Skeletal muscle tissue (tissue), 4 donors: ENCODE data around the gene ABCC2. TPM values are rescaled to one million over a fixed set of nuclear protein-coding genes. Genes with fewer than 3 reads are reported as not detected.

Experiments used
- H3K27ac ChIP-seq: one replicate; pipeline ENCODE4 v1.7.0; 2013; ENCODE audit warnings: mild to moderate bottlenecking, low read depth, low read length, inconsistent platforms
- H3K27me3 ChIP-seq, 3 donors: one replicate each; pipeline ENCODE4 v1.7.0; 2013; ENCODE audit warnings: low read length in 3 of 3; ENCODE audit not compliant: control insufficient read depth in 3 of 3, insufficient read depth in 3 of 3
- H3K36me3 ChIP-seq, 3 donors: one replicate each; pipeline ENCODE4 v1.7.0; 2013; ENCODE audit warnings: low read length in 3 of 3; ENCODE audit not compliant: control insufficient read depth in 3 of 3, insufficient read depth in 3 of 3
- H3K4me1 ChIP-seq, 3 donors: one replicate each; pipeline ENCODE4 v1.7.0; 2013; ENCODE audit warnings: low read length in 3 of 3, mild to moderate bottlenecking in 3 of 3; ENCODE audit not compliant: control insufficient read depth in 3 of 3, insufficient read depth in 3 of 3
- H3K4me3 ChIP-seq, 3 donors: one replicate each; pipeline ENCODE4 v1.7.0; 2013; ENCODE audit warnings: low read length in 3 of 3
- H3K9ac ChIP-seq, 3 donors: one replicate each; pipeline ENCODE4 v1.7.0; 2013; ENCODE audit warnings: low read length in 3 of 3, mild to moderate bottlenecking in 3 of 3, moderate library complexity in 2 of 3, low read depth in 1 of 3
- H3K9me3 ChIP-seq, 3 donors: one replicate each; pipeline ENCODE4 v1.7.0; 2013; ENCODE audit warnings: low read length in 3 of 3; ENCODE audit not compliant: control insufficient read depth in 3 of 3
- total RNA-seq: library from RNA; depleted of rRNA; stranded (reverse); fragments of >200 nt; gene quantifications from one replicate; pipeline ENCODE4 v1.2.3, GENCODE V29; 2014
- donor health status: Osteomylitis.

ABCC2 gene
- total RNA-seq, 1 donor from 2014 or later = 1.6 TPM

DNA sequence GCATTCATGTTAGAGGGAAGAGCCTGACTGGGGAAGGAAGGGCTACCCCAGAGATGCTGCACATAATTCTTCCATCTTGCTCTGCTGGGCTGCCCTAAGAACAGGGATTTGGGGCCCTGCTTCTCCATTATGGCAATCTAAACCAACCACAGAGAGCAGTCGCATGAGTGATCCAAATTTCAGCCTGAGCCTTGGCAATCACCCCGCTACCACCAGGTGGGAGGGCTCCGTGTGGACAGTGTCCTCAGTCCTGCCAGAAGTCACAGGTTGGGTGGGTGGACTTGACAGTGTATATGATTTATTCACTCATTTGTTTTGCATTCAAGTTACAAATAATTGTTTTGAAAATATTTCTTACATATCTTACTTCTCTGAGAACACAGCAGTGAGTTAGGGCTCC is 22.0 kb downstream of the ABCC2 start:
- H3K9me3 ChIP-seq = no peaks in the 10 kb centered on the region
- no peak overlapping the region for H3K27ac ChIP-seq
- no peaks in the 10 kb centered on the region for H3K27me3 ChIP-seq
- no peak overlapping the region for H3K4me3 ChIP-seq
- no peak overlapping the region for H3K9ac ChIP-seq
- no peaks in the 10 kb centered on the region for H3K4me1 ChIP-seq
- peaks cover 0 to 42% (median 7%) of the 10 kb centered on the region in 3 donors for H3K36me3 ChIP-seq

DNA sequence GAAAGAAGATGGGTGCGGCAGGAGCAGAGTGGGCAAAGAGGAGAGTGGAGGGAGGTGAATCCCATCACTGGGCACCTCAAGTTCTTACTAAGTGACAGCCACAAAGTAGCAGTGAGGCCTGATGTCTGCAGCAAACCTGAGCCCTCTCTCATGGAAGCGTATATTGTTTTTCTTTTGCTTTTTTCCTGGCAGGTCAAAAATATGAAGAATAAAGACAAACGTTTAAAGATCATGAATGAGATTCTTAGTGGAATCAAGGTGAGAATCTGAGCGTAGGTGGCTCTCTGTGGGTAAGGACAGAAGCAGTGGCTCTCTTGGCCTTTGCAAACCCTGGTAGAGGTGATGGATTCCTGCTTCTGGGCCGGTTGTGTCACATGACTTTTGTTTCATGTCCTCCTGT is 22.8 kb downstream of the ABCC2 start:
- H3K9me3 ChIP-seq = no peaks in the 10 kb centered on the region
- H3K36me3 ChIP-seq = peaks cover 0 to 35% (median 7%) of the 10 kb centered on the region in 3 donors
- no peak overlapping the region for H3K4me3 ChIP-seq
- no peaks in the 10 kb centered on the region for H3K27me3 ChIP-seq
- no peaks in the 10 kb centered on the region for H3K4me1 ChIP-seq
- no peak overlapping the region for H3K27ac ChIP-seq
- H3K9ac ChIP-seq = no peak overlapping the region

DNA sequence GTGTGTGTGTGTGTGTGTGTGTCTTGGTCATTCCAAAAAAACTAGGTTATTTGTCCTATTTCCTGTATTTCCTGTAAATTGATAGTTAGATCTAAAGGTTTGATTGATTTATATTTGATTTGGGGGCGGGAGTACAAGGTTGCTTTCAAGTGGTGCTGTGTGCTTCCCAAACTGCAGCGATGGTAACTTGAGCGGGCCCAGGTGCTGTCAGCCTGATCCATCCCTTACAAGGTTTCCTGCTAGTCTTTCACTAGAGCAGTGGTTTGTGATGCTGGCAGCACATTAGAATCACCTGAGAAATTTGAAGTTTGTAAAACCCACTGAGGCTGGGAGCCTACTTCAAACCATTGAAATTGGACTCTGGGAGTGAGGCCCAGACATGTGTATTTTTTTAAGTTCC is 23.7 kb downstream of the ABCC2 start:
- Histone ChIP-seq H3K27me3 (no peaks in the 10 kb centered on the region), H3K27ac (no peak overlapping the region), H3K9me3 (no peaks in the 10 kb centered on the region), H3K4me3 (no peak overlapping the region), H3K4me1 (no peaks in the 10 kb centered on the region), H3K9ac (no peak overlapping the region), H3K36me3 (peaks cover 0 to 29% (median 7%) of the 10 kb centered on the region in 3 donors)

DNA sequence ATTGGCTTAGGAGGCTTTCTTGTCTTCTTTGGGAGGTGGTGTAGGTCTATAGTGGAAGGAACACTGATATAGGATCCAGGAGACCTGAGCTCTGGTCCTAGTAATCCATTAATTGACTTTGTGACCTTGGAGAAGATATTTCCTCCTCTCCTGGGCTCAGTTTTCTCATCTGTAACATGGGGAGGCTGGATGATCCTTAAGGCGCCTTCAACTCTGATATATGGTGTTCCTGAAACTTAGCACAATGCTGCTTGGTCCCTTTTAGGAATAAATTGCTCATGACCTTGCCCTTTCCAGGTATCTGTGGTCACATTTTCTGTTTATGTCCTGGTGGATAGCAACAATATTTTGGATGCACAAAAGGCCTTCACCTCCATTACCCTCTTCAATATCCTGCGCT is 25.3 kb downstream of the ABCC2 start:
- no peak overlapping the region for H3K4me3 ChIP-seq
- H3K9ac ChIP-seq = no peak overlapping the region
- H3K4me1 ChIP-seq = peaks cover 0 to 6% (median 0%) of the 10 kb centered on the region in 3 donors
- H3K36me3 ChIP-seq = peaks cover 0 to 25% (median 5%) of the 10 kb centered on the region in 3 donors
- H3K27me3 ChIP-seq = no peaks in the 10 kb centered on the region
- no peaks in the 10 kb centered on the region for H3K9me3 ChIP-seq
- no peak overlapping the region for H3K27ac ChIP-seq

DNA sequence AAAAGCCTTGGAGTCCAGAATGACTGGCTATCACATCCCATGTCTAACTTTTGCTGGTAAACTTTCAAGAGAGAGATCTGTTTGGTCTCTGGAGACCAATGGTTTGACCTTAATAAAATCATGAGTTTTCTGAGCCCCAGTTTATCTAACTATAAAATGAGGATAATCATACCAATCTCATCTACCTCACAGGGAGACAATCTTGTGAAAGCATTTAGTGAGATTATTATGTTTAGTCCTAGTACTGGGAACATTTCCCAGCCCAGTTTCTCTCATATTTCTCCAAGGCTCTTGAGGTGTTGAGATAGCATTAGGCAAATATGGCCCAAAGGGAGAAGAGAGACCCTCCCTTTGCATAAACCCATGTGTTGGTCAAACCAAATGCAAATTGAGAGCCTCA is 25.8 kb downstream of the ABCC2 start:
- H3K9me3 ChIP-seq = no peaks in the 10 kb centered on the region
- peaks cover 0 to 23% (median 5%) of the 10 kb centered on the region in 3 donors for H3K36me3 ChIP-seq
- peaks cover 0 to 6% (median 0%) of the 10 kb centered on the region in 3 donors for H3K4me1 ChIP-seq
- no peak overlapping the region for H3K27ac ChIP-seq
- no peak overlapping the region for H3K4me3 ChIP-seq
- H3K9ac ChIP-seq = no peak overlapping the region
- no peaks in the 10 kb centered on the region for H3K27me3 ChIP-seq

DNA sequence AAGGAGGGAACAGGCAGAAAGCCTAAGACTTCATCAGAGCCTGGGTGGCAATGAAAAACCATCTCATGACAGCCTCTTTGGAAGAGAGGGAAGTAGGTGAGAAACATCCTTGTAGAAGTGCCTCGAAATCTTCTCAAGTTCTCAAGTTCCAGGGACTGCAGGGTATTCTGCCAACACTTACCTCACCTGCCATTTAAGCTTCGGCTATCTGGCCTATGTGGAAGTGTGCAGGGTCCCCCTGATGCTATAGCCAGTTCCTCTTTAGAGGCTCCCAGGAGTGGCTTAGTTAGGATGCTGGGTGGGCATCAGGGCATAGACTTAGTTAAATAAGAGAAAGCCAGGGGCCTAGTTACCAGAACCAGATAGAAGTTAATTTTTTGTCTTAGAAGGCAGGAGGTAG is 27.0 kb downstream of the ABCC2 start:
- Histone ChIP-seq H3K27ac (no peak overlapping the region), H3K9me3 (no peaks in the 10 kb centered on the region), H3K27me3 (no peaks in the 10 kb centered on the region), H3K4me1 (peaks cover 0 to 6% (median 0%) of the 10 kb centered on the region in 3 donors), H3K9ac (no peak overlapping the region), H3K4me3 (no peak overlapping the region), H3K36me3 (peaks cover 0 to 16% (median 0%) of the 10 kb centered on the region in 3 donors)

DNA sequence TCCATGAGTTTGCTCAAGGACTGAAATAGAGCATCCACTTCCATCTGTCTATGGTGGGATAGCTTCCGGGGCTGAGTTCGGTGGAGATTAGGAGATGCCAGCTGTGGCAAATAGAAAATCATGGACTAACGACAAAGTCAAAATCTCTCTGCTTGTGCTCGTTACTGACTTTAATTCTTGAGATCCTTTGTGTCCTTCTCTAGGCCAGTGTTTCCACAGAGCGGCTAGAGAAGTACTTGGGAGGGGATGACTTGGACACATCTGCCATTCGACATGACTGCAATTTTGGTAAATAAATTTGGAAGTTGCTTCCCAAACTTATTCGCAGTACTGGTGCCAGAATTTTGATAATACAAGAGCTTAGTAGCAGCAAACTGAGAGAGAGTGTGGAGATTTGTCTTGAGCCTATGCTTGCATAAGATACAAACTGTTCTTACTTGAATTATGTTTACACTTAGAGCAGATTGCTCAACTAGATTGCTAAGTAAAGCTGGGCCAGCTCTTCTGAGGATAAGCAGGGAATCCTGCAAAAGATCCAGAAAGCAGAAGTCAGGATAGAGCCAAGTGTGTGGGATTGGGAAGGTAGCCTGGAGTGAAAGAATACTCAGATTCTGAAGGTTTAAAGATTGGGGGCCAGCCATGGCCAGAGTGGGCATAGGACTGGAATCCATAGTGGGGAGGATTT is 27.6 kb downstream of the ABCC2 start:
- H3K4me3 ChIP-seq = no peak overlapping the region
- no peak overlapping the region for H3K27ac ChIP-seq
- H3K27me3 ChIP-seq = no peaks in the 10 kb centered on the region
- H3K36me3 ChIP-seq = peaks cover 0 to 16% (median 0%) of the 10 kb centered on the region in 3 donors
- no peak overlapping the region for H3K9ac ChIP-seq
- no peaks in the 10 kb centered on the region for H3K9me3 ChIP-seq
- peaks cover 0 to 6% (median 0%) of the 10 kb centered on the region in 3 donors for H3K4me1 ChIP-seq

DNA sequence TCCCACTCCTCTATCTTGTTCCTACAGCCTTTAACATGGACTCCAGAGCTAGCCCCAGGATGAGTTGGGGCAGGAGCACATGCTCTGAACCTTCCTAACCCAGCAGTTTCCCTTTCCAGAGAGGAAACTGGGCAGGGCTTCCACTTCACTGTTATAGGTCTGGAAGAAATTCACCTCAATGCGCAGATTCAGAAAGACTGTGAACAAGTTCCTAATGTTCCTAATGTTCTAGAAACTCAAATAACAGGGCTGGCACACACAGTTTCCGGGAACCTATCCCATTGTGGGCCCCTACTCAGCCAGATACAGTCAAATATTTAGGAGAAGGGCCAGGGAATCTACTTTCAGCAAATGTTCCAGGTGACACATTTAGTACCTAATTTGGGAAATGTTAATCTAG is 29.7 kb downstream of the ABCC2 start:
- Histone ChIP-seq H3K27me3 (no peaks in the 10 kb centered on the region), H3K4me3 (no peak overlapping the region), H3K9ac (no peak overlapping the region), H3K27ac (no peak overlapping the region), H3K36me3 (peaks cover 0 to 16% (median 0%) of the 10 kb centered on the region in 3 donors), H3K4me1 (peaks cover 0 to 6% (median 0%) of the 10 kb centered on the region in 3 donors), H3K9me3 (no peaks in the 10 kb centered on the region)

DNA sequence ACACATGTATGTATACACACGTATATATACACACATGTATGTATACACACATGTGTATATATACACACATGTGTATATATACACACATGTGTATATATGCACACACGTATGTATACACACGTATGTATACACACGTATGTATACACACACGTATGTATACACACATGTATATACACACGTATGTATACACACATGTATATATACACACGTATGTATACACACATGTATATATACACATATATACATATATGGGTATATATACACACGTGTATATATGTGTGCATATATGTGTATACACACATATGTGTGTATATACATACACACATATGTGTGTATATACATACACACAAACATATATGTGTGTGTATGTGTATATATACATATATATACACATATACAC is 31.7 kb downstream of the ABCC2 start:
- no peak overlapping the region for H3K9ac ChIP-seq
- no peak overlapping the region for H3K27ac ChIP-seq
- H3K36me3 ChIP-seq = peaks cover 0 to 4% (median 1%) of the 10 kb centered on the region in 3 donors
- peaks cover 0 to 6% (median 0%) of the 10 kb centered on the region in 3 donors for H3K4me1 ChIP-seq
- H3K4me3 ChIP-seq = no peak overlapping the region
- no peaks in the 10 kb centered on the region for H3K9me3 ChIP-seq
- H3K27me3 ChIP-seq = no peaks in the 10 kb centered on the region

DNA sequence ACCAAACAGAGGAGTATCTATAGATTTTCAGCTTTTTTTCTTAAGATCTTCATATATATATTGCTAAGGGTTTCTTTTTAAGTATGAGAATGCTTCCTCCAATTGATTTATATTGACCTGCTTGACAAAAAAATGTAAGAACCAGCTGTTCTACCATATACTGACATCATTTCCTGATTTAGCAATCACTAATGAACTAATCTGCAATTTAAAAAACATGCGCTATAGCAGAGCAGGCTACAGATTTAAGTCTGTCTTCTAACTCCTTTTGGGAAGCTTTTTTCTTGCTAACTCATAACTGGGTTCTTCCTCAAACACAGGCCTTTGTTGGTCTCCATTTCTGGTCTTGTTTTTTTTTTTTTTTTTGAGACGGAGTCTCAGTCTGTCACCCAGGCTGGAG is 33.2 kb downstream of the ABCC2 start:
- H3K9me3 ChIP-seq = no peaks in the 10 kb centered on the region
- H3K27ac ChIP-seq = no peak overlapping the region
- H3K4me3 ChIP-seq = no peak overlapping the region
- peaks cover 0 to 6% (median 0%) of the 10 kb centered on the region in 3 donors for H3K4me1 ChIP-seq
- no peak overlapping the region for H3K9ac ChIP-seq
- peaks cover 0 to 10% (median 2%) of the 10 kb centered on the region in 3 donors for H3K36me3 ChIP-seq
- H3K27me3 ChIP-seq = no peaks in the 10 kb centered on the region
